GM19324 (cell line): ENCODE results near the gene ZNF883.

Experiments
- ATAC-seq: cut with Tn5 transposase; IDR thresholded peaks from one replicate; pipeline ENCODE4 v1.9.1; 2021; ENCODE audit warnings: mild to moderate bottlenecking, moderate library complexity; ENCODE audit not compliant: unreplicated experiment, low FRiP score

The ZNF883 gene

DNA sequence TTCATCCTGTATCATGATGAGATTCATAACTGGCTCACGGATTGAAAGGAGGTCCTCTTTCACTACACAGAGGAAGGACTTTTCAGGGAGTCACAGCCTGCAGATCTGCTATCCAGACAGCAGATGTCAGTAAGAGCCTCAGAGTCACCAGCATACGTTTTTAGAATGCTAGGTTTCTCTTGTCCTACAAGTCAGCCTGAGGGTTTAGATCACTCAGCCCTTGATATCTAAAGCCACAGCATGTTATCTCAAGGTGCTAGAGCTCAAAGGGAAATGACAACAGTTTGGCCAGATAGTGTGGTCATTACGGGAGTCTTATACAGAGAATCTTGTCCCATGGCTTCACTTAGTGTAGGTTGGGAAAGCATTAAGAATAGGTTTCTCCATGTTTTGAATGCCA, 90.4 kb downstream of the ZNF883 start:
- ATAC-seq: no peak

GRCh38 chr9:112917987-112918362, 94.0 kb downstream of the ZNF883 start:
- no peak for ATAC-seq

GRCh38 chr9:112917047-112917986, 94.7 kb downstream of the ZNF883 start:
- no peak for ATAC-seq

GRCh38 chr9:112914524-112914923, 97.5 kb downstream of the ZNF883 start:
- ATAC-seq: no peak

DNA sequence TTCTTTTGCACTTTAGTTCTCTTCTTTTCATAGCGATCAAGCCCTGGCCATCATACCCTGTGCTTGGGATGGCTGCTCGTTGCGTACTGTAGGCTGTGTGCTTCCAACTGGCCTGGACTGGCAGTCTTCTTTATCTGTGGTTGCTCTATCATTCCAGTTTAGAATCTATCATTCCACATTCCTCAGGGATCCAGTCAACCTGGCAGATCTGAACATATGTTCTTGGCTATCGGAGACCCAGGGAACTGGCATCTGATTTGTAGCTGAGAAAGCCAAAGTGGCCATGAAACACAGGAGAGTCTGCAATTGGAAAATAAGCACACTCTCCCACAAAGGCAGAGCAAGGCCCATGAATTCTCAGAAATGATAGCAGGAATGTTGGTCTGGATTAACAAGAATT, 98.7 kb downstream of the ZNF883 start:
- ATAC-seq: no peak

- no peak for ATAC-seq
These were observed 99.4 kb downstream of the ZNF883 start for GRCh38 chr9:112912636-112913035.

- ATAC-seq: no peak
These were observed 100.3 kb downstream of the ZNF883 start for GRCh38 chr9:112911736-112912135.
